ENCODE measurements around the gene LRP1-AS.

LRP1-AS gene

DNA sequence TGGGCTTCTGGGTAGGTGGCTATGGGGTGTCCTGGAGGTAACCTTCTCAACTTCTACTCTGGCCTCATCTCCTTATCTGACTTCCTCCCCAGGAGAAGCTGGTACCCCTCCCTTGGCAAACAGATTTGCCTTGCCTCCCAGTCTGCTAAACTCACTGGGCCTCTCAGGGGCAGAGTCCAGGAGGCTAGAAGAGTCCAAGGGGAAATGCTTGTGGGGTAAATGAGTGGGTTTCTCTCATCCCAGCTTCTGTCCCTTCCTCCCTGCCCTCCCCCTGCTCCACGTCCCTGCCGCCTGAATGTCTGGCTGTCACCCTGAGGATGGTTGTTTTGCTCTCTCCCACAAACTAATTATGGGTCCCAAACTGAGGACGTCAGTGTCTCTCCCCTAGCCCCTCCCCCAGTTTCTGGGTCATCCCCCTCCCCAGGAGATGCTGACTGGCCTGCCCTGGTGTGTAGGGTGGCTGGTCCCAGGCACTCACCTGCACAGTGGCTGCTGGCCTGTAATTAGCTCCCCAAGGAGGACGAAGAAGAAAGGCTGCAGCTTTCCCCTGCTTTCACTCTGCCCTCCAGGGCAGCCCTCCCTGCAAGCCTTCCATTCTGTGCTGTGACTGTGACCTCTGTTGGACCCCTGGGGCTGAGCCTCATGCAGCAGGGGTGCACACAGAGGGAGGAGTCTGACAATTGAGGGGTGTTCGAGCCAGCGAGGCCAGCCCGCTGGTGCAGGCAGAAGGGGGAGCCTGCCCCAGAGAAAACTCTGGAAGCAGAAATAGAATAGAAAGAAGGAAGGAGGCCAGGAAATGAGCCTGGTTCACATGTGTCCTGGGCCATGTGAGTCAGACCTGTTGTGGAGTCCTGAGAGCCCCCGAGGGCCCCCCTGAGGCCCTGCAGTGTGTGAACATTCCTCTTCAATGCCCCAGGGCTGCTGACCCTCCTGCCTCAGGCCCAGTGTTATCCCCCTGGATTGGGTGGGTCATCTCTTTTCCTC is at the start of gene LRP1-AS:
LRP1-AS (minus strand) TSS at position 659 of the 984 bp plus-strand sequence.
- no peak for DNase-seq (ENCODE audit: low read depth)

DNA sequence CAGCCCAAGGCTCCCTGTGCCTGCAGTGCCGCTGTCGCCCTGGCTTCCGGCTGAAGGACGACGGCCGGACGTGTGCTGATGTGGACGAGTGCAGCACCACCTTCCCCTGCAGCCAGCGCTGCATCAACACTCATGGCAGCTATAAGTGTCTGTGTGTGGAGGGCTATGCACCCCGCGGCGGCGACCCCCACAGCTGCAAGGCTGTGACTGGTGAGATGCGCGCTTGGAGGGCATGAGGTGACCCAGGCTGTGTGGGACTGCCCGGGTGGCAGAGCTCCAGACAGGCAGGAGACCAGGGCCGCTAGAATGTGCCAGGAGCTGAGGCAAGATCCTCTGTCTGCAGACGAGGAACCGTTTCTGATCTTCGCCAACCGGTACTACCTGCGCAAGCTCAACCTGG is 49.5 kb upstream of the LRP1-AS start:
- DNase-seq (ENCODE audit: low read depth): no peak

DNA sequence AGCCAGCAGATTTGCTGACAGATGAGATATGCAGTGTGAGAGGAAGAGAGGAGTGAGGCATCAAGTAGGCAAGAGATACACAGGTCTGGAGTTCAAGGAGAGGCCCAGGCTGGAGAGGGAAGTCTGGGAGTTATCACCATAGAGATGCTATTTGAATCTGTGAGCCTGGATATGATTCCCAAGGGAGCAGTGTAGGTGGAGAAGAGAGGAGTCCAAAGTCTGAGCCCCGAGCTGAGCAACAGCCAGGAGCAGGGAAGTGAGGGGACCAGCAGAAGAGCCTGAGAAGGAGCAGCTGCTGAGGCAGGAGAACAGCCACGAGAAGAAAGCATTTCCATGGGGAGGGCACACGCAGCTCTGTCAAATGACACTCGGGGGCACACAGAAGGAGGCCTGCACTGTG is 49.0 kb upstream of the LRP1-AS start:
- DNase-seq (ENCODE audit: low read depth): no peak

GRCh38 chr12:57195611-57196371 is 48.4 kb upstream of the LRP1-AS start:
- DNase-seq (ENCODE audit: low read depth): no peak

DNA sequence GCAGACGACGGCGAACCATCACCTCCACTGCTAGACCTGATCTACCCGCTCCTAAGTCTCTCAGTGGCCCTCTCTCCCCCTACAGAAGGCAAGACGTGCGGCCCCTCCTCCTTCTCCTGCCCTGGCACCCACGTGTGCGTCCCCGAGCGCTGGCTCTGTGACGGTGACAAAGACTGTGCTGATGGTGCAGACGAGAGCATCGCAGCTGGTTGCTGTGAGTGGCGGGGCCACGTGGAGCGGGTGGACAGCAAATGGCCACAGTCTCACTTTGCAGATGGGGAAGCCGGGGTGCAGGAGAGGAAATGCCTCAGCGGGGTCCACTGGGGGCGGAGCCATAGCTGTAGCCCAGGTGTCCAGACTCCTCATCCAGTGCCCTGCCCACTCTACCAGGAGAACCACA is 47.8 kb upstream of the LRP1-AS start:
- no peak for DNase-seq (ENCODE audit: low read depth)

DNA sequence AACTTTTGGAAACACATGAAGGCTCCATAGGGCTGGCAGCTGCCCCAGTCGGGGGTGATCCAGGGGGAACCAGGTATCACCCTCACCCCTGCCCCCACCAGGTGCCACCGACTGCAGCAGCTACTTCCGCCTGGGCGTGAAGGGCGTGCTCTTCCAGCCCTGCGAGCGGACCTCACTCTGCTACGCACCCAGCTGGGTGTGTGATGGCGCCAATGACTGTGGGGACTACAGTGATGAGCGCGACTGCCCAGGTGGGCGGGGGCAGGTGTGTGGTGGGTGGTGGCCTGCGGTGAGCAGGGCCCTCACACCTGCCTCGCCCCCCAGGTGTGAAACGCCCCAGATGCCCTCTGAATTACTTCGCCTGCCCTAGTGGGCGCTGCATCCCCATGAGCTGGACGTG is 46.8 kb upstream of the LRP1-AS start:
- no peak for DNase-seq (ENCODE audit: low read depth)

GRCh38 chr12:57193706-57194245 is 46.4 kb upstream of the LRP1-AS start:
- no peak for DNase-seq (ENCODE audit: low read depth)

- DNase-seq (ENCODE audit: low read depth): no peak
Measured at GRCh38 chr12:57192920-57193319, 45.5 kb upstream of the LRP1-AS start.

GRCh38 chr12:57191410-57191809 is 44.0 kb upstream of the LRP1-AS start:
- no peak for DNase-seq (ENCODE audit: low read depth)

- DNase-seq (ENCODE audit: low read depth): no peak
Measured at GRCh38 chr12:57190821-57191220, 43.4 kb upstream of the LRP1-AS start.

DNA sequence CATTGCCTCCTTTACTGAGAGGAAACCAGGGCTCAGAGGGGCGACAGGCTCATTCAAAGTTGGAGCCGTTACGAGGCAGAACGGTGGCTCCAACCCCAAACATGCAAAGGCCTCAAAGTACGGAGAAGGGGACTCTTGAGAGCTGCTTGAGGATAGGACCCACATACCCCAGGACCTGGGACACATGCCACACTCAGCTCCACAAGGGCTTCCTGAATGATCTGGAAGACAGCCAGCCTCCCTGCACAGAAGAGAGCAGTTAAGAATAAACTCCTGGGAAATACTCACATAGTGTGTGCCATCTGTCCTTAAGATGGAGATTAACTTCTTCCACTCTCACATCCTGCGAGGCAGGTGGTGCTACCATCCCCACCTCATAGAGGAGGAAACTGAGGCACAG is 42.6 kb upstream of the LRP1-AS start:
- DNase-seq (ENCODE audit: low read depth): no peak

DNA sequence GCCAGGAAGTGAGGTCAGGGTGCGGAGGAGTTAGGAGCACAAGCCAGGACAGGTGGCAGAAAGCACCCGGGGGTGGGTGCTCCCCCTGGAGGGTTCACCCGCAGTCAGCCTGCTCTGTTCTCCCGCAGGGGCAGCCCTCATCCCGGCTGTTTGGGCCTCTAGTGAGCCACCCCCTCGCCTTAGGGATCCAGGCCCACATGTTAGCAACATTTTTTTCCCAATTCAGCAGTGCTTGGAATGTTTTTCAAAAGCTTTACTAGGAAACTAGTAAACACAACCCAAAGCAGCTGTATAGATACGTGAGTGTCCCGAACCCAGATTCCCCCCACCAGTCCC is 40.6 kb upstream of the LRP1-AS start:
- no peak for DNase-seq (ENCODE audit: low read depth)

DNA sequence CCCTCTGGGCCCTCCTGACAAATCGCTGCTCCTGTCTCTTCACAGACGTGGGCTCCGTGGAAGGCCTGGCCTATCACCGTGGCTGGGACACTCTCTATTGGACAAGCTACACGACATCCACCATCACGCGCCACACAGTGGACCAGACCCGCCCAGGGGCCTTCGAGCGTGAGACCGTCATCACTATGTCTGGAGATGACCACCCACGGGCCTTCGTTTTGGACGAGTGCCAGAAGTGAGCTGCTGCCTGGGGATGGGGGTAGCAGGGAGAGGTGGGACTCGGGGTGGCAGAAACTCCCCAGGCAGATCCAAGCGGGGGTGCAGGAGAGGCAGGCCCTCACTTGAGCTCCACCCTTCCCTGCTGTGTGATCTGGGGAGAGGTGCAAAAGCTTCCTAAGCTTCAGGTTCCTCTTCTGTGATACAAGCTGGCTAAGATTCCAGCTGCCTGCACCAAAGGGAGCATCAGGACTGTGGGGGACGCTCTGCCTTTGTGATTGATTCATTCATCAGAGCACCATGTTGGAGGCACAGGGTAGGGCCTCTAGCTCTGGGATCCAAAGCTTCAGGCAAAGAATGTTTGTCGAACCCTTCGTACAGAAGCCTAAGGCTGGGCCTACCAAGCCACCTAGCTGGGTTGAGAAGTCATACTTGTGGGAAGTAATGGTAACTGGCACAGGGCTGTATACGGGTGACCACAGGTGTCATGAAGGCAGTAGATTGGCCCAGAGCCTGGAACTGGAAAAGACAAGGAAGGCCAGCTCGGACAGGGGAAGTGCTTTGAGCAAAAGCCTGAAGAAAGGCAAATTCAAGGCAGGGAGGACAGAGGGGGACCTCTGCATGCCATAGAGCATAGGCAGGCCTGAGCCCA is 40.0 kb upstream of the LRP1-AS start:
- DNase-seq (ENCODE audit: low read depth): no peak

DNA sequence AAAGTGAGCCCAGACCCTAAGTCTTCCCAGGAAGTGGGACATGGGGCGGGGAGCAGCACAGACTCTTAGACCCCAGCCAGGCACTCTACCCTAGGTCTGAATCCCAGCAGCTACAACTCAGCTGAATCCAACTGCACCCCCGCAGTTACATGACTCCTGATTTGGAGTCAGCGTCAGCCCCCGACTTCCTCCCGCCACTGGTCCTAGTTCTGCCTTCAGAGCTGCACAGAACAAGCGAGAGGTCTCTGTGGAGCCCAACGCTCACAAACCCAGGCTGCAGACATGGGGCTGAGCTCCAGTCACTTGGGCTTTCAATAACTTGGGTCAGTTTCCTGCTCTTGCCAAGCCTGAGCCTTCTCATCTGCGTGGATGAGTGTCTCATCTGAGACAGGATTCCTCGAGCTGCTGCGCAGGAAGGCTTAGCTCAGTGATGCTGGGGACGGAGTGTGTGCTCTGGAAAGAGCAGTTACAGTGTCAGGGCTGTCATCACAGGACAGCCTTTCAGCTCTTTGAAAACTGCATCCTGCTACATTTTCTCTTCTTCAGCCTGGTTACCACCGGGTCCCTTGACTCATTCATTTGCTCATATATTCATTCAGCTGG is 38.6 kb upstream of the LRP1-AS start:
- no peak for DNase-seq (ENCODE audit: low read depth)

GRCh38 chr12:57185403-57185802 is 38.0 kb upstream of the LRP1-AS start:
- DNase-seq (ENCODE audit: low read depth): no peak

GRCh38 chr12:57183939-57184725 is 36.7 kb upstream of the LRP1-AS start:
- DNase-seq (ENCODE audit: low read depth): no peak

DNA sequence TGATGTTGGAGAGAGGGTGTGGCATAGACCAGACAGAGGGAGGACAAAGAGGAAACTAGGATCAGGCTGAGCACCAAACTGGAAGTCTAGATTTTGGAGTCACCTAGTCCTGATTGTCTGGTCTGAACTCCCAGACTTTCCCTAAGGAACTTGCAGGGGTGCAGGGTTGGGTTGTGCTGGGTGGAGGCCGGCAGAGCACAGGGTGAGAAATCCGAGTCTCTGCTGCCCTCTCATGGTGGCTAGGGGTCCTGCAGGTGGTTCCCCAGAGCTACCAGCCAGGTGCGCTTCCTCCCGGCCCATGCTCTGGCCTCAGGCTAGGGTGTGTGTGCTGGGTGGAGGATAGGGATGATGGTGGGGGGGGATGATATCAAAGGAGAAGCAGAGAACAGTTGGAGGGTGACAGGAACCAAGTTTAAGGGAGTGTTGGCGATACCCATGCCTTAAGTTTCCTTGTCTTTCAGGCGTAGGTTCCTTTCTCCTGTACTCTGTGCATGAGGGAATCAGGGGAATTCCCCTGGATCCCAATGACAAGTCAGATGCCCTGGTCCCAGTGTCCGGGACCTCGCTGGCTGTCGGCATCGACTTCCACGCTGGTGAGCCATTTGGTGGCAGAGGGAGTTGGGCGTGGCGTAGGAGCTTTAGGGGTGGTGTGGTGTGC is 35.6 kb upstream of the LRP1-AS start:
- DNase-seq (ENCODE audit: low read depth): peak; percentile 69

- DNase-seq (ENCODE audit: low read depth): no peak
Measured at GRCh38 chr12:57181561-57182155, 34.2 kb upstream of the LRP1-AS start.

- no peak for DNase-seq (ENCODE audit: low read depth)
Measured at GRCh38 chr12:57181072-57181471, 33.7 kb upstream of the LRP1-AS start.

All from stimulated activated CD4-positive, alpha-beta T cell treated with anti-CD3 and anti-CD28 coated beads, Interleukin-2, amount 100 ng/mL, for 4 hours (primary cell).